Natural killer cell (primary cell): ENCODE measurements around the gene KCP. TPM values are rescaled to one million over a fixed set of nuclear protein-coding genes. Genes with fewer than 3 reads are reported as not detected.

ENCODE experiments used
- ATAC-seq, 3 donors: fragments of 150-1000 bp in 2 of 3; fragments of 200-7000 bp in 1 of 3; cut with Tn5 transposase; 1 replicate in 1 of 3; 2 replicates in 2 of 3; pipeline ENCODE4 v1.10.0; 2021; ENCODE audit warnings: mild to moderate bottlenecking in 2 of 3, moderate library complexity in 2 of 3
- DNase-seq, 2 donors: peaks; one replicate each; pipeline versions ENCODE4 v3.0.0 to v3.0.0-alpha.2; 2013 to 2021; ENCODE audit warnings: mixed read lengths in 1 of 2
- H3K27ac ChIP-seq: one replicate; pipeline ENCODE4 v1.5.1; 2013; ENCODE audit warnings: mild to moderate bottlenecking, low read length
- H3K27me3 ChIP-seq: one replicate; pipeline ENCODE4 v1.6.1; 2013; ENCODE audit warnings: low read length; ENCODE audit not compliant: control insufficient read depth, insufficient read depth
- H3K36me3 ChIP-seq: one replicate; pipeline ENCODE4 v1.6.1; 2013; ENCODE audit warnings: low read length; ENCODE audit not compliant: control insufficient read depth, insufficient read depth
- H3K4me1 ChIP-seq: one replicate; pipeline ENCODE4 v1.6.1; 2013; ENCODE audit warnings: low read length; ENCODE audit not compliant: control insufficient read depth, insufficient read depth
- H3K4me3 ChIP-seq: one replicate; pipeline ENCODE4 v1.5.1; 2013; ENCODE audit warnings: low read length
- H3K9me3 ChIP-seq: one replicate; pipeline ENCODE4 v1.6.1; 2013; ENCODE audit warnings: low read length; ENCODE audit not compliant: control insufficient read depth, insufficient read depth
- H3K27ac Mint-ChIP-seq, 2 donors: one replicate each; pipeline ENCODE4 v1.8.0; 2022; ENCODE audit warnings: mild to moderate bottlenecking in 2 of 2, mixed read lengths in 2 of 2, moderate library complexity in 1 of 2
- H3K27me3 Mint-ChIP-seq, 2 donors: one replicate each; pipeline ENCODE4 v1.8.0; 2022; ENCODE audit warnings: low read depth in 2 of 2, mixed read lengths in 2 of 2
- H3K36me3 Mint-ChIP-seq: one replicate; pipeline ENCODE4 v1.8.0; 2022; ENCODE audit warnings: mixed read lengths
- H3K4me1 Mint-ChIP-seq, 2 donors: one replicate each; pipeline ENCODE4 v1.8.0; 2022; ENCODE audit warnings: mixed read lengths in 2 of 2
- H3K4me3 Mint-ChIP-seq: one replicate; pipeline ENCODE4 v1.8.0; 2022; ENCODE audit warnings: mild to moderate bottlenecking, moderate library complexity, mixed read lengths
- H3K9me3 Mint-ChIP-seq, 2 donors: one replicate each; pipeline ENCODE4 v1.8.0; 2022; ENCODE audit warnings: mixed read lengths in 2 of 2
- WGBS: methylation state at CpG from one replicate; pipeline ENCODE4 v1.1.7; 2013; ENCODE audit warnings: missing lambda C conversion rate; ENCODE audit not compliant: insufficient coverage; 5-methylcytosine and 5-hydroxymethylcytosine counted together
- intact Hi-C: fragments of 100-400 bp; cut with micrococcal nuclease; formaldehyde crosslinking; loops from one replicate; pipeline ENCODE4 v1.14.2; 2022
- total RNA-seq, 4 donors: library from RNA; stranded (reverse); fragments of 120-200 nt in 1 of 4; gene quantifications; one replicate each; pipeline versions ENCODE4 v1.2.3 to v1.2.4, GENCODE V29; 2013 to 2022
- TF ChIP-seq, protein P1 (sequence below): fragments of 200-600 bp; IDR thresholded peaks from one replicate; pipeline ENCODE4 v1.8.0; 2022; ENCODE audit warnings: antibody characterized with exemption

The KCP gene
- total RNA-seq, 3 donors from 2014 or later (not counting 1 experiment from before 2014, with no cell fraction given): 0.49 to 0.95 TPM; not detected in 1

DNA sequence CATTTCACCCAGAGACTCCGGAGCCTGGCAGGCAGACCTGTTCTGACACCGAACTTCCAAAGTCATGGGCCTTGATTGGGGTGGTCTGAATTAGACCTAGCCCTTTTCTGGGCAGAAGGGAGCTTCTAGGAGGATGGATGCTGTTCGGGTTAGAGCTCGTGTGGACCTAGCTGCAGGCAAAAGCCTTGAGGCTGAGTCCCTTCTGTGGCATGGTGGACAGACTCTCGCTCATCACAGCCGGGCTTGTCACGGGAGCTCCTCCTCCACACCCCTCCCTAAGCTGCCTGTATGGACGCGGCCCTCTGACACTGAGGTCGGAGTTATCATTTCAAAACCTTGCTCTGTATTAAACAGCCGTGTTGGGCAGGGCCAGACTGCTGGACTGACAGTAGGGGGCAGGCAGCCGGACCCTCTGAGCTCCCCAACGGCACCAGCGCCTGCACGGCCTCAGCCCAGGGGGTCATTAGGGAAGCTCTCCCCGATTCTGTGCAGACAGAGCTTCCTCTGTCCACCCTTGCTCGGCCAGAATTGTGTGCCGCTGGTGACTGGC, 29.4 kb upstream of the KCP start:
- Histone ChIP-seq H3K9me3 (no peaks in the 10 kb centered on the region), H3K36me3 (no peaks in the 10 kb centered on the region), H3K4me3 (peak overlapping the region; percentile 29), H3K4me1 (peaks cover 43% of the 10 kb centered on the region), H3K27ac (peak overlapping the region; percentile 79), H3K27me3 (no peaks in the 10 kb centered on the region)
- H3K4me1 Mint-ChIP-seq: peaks cover 33 to 39% of the 10 kb centered on the region in 2 donors
- no peaks in the 10 kb centered on the region for H3K36me3 Mint-ChIP-seq
- peaks cover 0 to 9% of the 10 kb centered on the region in 2 donors for H3K27me3 Mint-ChIP-seq
- H3K4me3 Mint-ChIP-seq: peak overlapping the region; percentile 84
- peak overlapping the region; percentile 75 to 93 for H3K27ac Mint-ChIP-seq
- 38% methylated on average over 18 of the region's 18 CpGs for WGBS
- H3K9me3 Mint-ChIP-seq: no peaks in the 10 kb centered on the region
- TF ChIP-seq, protein P1, sequence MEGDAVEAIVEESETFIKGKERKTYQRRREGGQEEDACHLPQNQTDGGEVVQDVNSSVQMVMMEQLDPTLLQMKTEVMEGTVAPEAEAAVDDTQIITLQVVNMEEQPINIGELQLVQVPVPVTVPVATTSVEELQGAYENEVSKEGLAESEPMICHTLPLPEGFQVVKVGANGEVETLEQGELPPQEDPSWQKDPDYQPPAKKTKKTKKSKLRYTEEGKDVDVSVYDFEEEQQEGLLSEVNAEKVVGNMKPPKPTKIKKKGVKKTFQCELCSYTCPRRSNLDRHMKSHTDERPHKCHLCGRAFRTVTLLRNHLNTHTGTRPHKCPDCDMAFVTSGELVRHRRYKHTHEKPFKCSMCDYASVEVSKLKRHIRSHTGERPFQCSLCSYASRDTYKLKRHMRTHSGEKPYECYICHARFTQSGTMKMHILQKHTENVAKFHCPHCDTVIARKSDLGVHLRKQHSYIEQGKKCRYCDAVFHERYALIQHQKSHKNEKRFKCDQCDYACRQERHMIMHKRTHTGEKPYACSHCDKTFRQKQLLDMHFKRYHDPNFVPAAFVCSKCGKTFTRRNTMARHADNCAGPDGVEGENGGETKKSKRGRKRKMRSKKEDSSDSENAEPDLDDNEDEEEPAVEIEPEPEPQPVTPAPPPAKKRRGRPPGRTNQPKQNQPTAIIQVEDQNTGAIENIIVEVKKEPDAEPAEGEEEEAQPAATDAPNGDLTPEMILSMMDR: no peak
- DNase-seq (no peak), ATAC-seq (peak in 1 of 3 donors; percentile 13)
- intact Hi-C loops: no loop called here

DNA sequence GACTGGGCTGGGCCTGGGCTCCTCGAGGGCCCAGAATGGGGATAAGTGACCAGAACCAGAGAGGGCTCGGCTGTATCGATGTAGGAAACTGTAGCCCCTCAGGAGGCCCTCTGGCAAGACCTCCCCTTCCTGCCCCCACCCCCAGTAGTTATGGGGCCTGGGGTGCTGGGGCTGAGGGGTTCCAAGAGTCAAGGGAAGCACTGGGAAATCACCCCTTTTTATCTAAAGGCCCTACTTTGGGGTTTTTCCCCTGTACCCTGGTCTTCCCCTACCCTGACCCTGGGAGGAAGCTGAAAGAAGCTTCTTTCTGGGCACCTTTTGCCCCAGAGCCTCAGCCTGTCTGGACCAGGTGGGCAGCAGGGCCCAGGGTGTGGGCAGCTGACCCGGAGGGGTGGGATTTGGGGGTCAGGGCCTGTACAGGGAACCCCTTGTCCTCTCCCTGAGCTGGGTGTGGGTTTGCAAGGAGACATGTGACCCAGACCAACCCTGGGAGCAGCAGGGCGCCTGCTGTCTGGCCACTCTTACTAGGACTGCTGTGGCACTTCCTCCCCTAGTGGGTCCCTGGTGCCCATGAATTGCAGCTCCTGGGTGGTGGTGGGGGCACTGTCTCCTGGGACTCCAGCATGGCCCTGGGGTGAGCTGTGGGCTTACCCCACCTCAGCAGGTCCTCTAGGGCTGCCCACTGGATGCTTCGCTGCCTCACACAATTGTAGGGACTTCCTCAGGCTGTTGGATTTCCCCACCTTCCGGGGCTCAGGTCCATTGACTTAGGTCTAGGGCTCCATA, 28.8 kb upstream of the KCP start:
- peak overlapping the region; percentile 79 for H3K27ac ChIP-seq
- H3K9me3 Mint-ChIP-seq: no peaks in the 10 kb centered on the region
- peak overlapping the region; percentile 95 for H3K4me3 Mint-ChIP-seq
- TF ChIP-seq, protein P1: no peak
- H3K4me3 ChIP-seq: peak overlapping the region; percentile 29
- H3K36me3 ChIP-seq: no peaks in the 10 kb centered on the region
- no peaks in the 10 kb centered on the region for H3K9me3 ChIP-seq
- intact Hi-C loops: no loop called here
- DNase-seq (peak in 1 of 2 donors; percentile 65), ATAC-seq (peak; percentile 21 to 45 (median 42))
- no peaks in the 10 kb centered on the region for H3K36me3 Mint-ChIP-seq
- WGBS: 44% methylated on average over 4 of the region's 7 CpGs
- H3K27me3 Mint-ChIP-seq: peaks cover 0 to 9% of the 10 kb centered on the region in 2 donors
- no peaks in the 10 kb centered on the region for H3K27me3 ChIP-seq
- H3K4me1 ChIP-seq: peaks cover 47% of the 10 kb centered on the region
- H3K27ac Mint-ChIP-seq: peak overlapping the region; percentile 75 to 93
- peaks cover 33 to 39% of the 10 kb centered on the region in 2 donors for H3K4me1 Mint-ChIP-seq

DNA sequence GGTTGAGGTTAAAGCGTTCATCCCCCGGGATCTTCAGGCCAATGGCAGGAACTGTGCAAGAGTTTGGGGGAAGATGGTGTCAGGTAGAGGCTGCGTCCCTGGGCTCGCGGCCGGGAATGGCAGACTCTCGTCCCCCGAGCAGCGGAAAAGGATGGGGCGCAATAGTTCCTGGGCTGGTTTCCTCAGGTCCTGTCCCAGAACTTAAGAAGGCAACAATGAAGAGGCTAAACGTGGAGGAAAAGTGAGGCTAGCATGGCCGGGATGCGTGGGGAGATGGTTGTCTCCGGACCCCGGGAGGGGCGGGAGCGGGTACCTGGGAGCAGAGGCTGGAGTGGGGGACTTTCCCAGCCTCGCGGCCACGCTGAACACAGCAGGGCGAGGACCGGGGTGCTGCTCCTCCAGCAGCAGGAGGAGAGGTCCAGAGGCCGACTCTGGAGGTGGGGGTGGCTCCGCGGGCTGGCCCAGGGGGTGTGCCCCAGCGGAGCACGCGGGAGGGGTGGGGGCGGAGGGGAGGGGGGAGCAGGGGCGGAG, 28.1 kb upstream of the KCP start:
- intact Hi-C loops: no loop called here
- H3K4me3 ChIP-seq: peak overlapping the region; percentile 65

More for the DNA sequence above, 28.1 kb upstream of the KCP start:
- H3K36me3 ChIP-seq: no peaks in the 10 kb centered on the region
- H3K27me3 ChIP-seq: no peaks in the 10 kb centered on the region
- peak in 1 of 2 donors; percentile 44 for DNase-seq
- no peaks in the 10 kb centered on the region for H3K9me3 ChIP-seq
- H3K4me1 ChIP-seq: peaks cover 53% of the 10 kb centered on the region
- peaks cover 35 to 39% of the 10 kb centered on the region in 2 donors for H3K4me1 Mint-ChIP-seq
- peak; percentile 30 to 41 (median 33) for ATAC-seq
- peaks cover 0 to 9% of the 10 kb centered on the region in 2 donors for H3K27me3 Mint-ChIP-seq
- under 1% methylated on average over 29 of the region's 30 CpGs for WGBS
- H3K4me3 Mint-ChIP-seq: peak overlapping the region; percentile 95
- H3K36me3 Mint-ChIP-seq: no peaks in the 10 kb centered on the region
- H3K27ac Mint-ChIP-seq: peak overlapping the region; percentile 69 to 93
- TF ChIP-seq, protein P1: no peak
- no peaks in the 10 kb centered on the region for H3K9me3 Mint-ChIP-seq
- peak overlapping the region; percentile 79 for H3K27ac ChIP-seq
